GM12864 (cell line): ENCODE measurements around the gene MRPS2.
"Not testable (repeated sequence)": the region's sequence is repeated elsewhere in the genome, so short reads cannot be mapped to it uniquely, and the experiment has no call there.

Experiments used
- DNase-seq: peaks from one replicate; pipeline ENCODE4 v3.0.0-alpha.2; 2011; ENCODE audit warnings: low read depth
- H3K4me3 ChIP-seq: 2 replicates; pipeline ENCODE4 v1.5.1; 2011; ENCODE audit warnings: mild to moderate bottlenecking, low read depth, low read length, control low read depth
- CTCF ChIP-seq: IDR thresholded peaks from 2 replicates; pipeline ENCODE4 v1.5.1; 2011; ENCODE audit warnings: low read depth, mild to moderate bottlenecking, moderate library complexity, low read length, control low read depth, inconsistent platforms; ENCODE audit errors: missing control alignments

The MRPS2 gene

GRCh38 chr9:135524130-135524861 lies 23.8 kb downstream of the MRPS2 start:
- DNase-seq = no peak
- TF ChIP-seq CTCF = no peak
- H3K4me3 ChIP-seq = no peak overlapping the region

- TF ChIP-seq CTCF = no peak
- H3K4me3 ChIP-seq = no peak overlapping the region
- no peak for DNase-seq
Measured at GRCh38 chr9:135525241-135526088, 25.0 kb downstream of the MRPS2 start.

GRCh38 chr9:135526089-135526729 lies 25.7 kb downstream of the MRPS2 start:
- DNase-seq = no peak
- H3K4me3 ChIP-seq = no peak overlapping the region
- TF ChIP-seq CTCF = no peak

- no peak for TF ChIP-seq CTCF
- no peak for DNase-seq
- no peak overlapping the region for H3K4me3 ChIP-seq
Measured at GRCh38 chr9:135526730-135527571, 26.5 kb downstream of the MRPS2 start.

GRCh38 chr9:135528842-135529435 lies 28.5 kb downstream of the MRPS2 start:
- H3K4me3 ChIP-seq, DNase-seq: not testable (repeated sequence)

GRCh38 chr9:135530146-135530545 lies 29.7 kb downstream of the MRPS2 start:
- no peak overlapping the region for H3K4me3 ChIP-seq
- no peak for TF ChIP-seq CTCF
- DNase-seq = no peak
